GM19193 (cell line): ENCODE results near the gene TRAPPC12.

Experiments
- POLR2A ChIP-seq: IDR thresholded peaks from 4 replicates; pipeline ENCODE4 v1.6.1; 2011; ENCODE audit not compliant: insufficient read depth, insufficient read length; ENCODE audit errors: extremely low read depth

TRAPPC12 gene

GRCh38 chr2:3361518-3362389 is 17.7 kb upstream of the TRAPPC12 start:
- no peak for TF ChIP-seq POLR2A

GRCh38 chr2:3365219-3365618 is 14.3 kb upstream of the TRAPPC12 start:
- no peak for TF ChIP-seq POLR2A

GRCh38 chr2:3368261-3368722 is 11.2 kb upstream of the TRAPPC12 start:
- TF ChIP-seq POLR2A: no peak

- no peak for TF ChIP-seq POLR2A
Observed at GRCh38 chr2:3376821-3377220, 2.7 kb upstream of the TRAPPC12 start.

GRCh38 chr2:3377279-3377611 is 2.2 kb upstream of the TRAPPC12 start:
- no peak for TF ChIP-seq POLR2A

GRCh38 chr2:3377612-3378432 is 1.7 kb upstream of the TRAPPC12 start, which contains the start of gene EIPR1:
EIPR1 (minus strand) TSS chr2:3377818; CDS start chr2:3377689, 129 bp downstream.
- peak; percentile 86 for TF ChIP-seq POLR2A

GRCh38 chr2:3379339-3379646 is 201 bp upstream of the TRAPPC12 start:
- TF ChIP-seq POLR2A: no peak

- TF ChIP-seq POLR2A: no peak
Observed at GRCh38 chr2:3386448-3386958, 7.0 kb downstream of the TRAPPC12 start.

- no peak for TF ChIP-seq POLR2A
Observed at GRCh38 chr2:3387011-3387410, 7.5 kb downstream of the TRAPPC12 start.

GRCh38 chr2:3387644-3388411 is 8.3 kb downstream of the TRAPPC12 start:
- no peak for TF ChIP-seq POLR2A

GRCh38 chr2:3388412-3388738 is 8.9 kb downstream of the TRAPPC12 start:
- TF ChIP-seq POLR2A: no peak

- TF ChIP-seq POLR2A: no peak
Observed at GRCh38 chr2:3389193-3389592, 9.7 kb downstream of the TRAPPC12 start.

GRCh38 chr2:3390041-3390440 is 10.5 kb downstream of the TRAPPC12 start:
- TF ChIP-seq POLR2A: no peak

GRCh38 chr2:3392216-3392615 is 12.7 kb downstream of the TRAPPC12 start:
- no peak for TF ChIP-seq POLR2A
